Suppressor macrophage treated with lipopolysaccharide for 4 hours (primary cell): ENCODE results near the gene GSX2.

Experiments
- DNase-seq: peaks from one replicate; pipeline ENCODE4 v3.0.0-alpha.2; 2020

The GSX2 gene

DNA sequence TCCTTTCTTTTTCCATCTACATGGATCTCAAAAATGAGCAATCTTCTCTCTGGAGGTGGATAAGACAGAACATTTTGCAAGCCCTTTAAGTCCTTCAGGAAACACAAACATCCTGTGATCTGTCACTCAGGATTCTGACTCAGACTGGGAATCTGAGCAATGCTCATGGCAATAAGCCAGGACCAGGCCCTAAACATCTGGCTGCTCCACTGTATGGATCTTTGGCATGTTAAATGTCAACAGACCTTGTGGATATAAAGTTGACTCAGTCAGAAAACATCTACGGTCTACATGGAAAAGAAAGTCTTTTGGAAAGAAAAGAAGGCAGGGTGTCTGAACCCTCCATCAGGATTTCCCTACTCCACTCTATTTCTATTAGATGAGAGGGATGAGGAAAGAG lies 17.8 kb upstream of the GSX2 start:
- DNase-seq, result peak; percentile 64

DNA sequence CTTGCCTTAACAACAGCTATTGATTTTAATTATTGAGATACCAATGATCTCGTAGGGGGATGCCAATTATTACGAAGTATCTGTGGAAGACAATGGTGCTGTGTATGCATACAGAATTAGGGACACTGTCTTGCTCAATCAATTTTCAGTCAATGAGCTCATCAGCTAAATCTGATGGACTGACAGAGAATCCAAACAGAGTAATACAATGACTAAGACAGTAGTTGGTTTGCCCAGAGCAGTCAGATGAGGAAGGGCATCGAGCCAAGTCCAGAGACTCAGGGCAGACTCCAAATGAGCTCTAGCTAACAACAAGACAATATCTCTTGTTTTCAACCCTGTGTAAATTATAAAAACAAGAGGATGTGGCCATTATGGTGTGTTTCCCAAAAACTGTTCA lies 14.7 kb upstream of the GSX2 start:
- peak; percentile 85 for DNase-seq

DNA sequence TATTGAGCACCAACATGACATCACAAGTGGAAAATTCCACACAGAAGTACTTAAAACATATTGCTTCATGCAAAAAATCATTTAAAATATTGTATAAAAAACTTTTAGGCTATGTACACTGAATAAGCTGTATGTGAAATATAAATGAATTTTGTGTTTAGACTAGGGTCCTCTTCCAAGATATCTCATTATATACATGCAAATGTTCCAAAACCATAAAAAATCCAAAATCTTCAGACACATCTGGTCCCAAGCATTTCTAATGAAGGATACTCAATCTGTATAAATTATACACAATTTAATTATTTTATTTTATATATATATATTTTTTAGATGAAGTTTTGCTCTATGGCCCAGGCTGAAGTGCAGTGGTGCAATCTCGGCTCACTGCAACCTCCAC lies 10.1 kb upstream of the GSX2 start:
- no peak for DNase-seq

DNA sequence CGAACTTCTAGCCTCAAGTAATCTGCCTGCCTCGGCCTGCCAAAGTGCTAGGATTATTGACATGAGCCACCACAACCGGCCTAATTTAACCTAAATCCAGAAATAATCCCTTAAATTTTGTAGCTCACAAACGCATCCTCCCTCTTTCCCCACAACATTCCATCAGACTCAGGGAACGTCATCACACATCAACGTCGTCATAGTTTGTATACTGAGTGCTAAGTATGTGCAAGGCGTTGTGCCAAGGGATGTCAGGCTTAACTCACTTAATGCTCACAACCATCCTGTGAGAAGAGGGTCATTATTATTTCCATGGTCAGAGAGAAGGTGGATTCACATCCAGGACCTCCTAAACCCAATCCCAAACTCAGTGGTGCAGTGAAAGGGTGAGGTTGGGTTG lies 9.6 kb upstream of the GSX2 start:
- no peak for DNase-seq

DNA sequence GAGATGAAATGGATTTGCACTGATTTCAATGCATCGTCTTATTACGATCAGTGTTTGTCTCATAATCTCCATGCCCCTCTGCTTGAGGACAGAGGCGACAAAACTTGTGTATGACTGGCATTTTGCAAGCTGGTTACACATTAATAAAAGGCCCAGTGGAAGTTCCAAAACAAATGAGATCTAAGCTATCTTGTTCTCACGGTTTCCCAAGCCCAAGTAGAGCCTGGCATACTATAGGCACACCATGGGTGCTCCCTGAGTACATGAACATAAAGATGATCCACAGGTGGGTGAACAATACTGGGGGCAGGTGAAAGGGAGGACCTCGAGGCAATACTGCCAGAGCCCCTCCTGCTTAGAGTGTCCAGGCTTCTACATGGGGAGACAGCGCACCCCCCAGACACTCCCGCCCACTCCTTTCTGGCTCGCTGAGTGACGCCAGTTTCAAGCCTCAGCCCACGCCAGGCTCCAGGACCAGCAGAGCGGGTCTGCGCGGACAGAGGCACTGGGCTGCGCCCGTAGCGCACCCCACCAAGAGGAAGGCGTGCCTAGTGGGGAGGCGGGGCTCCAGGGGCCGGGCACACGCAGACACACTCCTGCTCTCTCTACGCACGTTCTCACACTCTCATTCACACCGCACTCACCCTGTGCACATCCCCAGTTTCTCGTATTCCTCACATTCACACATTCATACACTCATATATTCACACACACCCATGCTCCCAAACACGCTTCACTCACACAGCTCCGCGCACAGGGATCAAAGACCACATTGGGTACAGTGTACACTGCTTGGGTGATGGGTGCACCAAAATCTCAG lies 8.9 kb upstream of the GSX2 start:
- DNase-seq, result no peak

DNA sequence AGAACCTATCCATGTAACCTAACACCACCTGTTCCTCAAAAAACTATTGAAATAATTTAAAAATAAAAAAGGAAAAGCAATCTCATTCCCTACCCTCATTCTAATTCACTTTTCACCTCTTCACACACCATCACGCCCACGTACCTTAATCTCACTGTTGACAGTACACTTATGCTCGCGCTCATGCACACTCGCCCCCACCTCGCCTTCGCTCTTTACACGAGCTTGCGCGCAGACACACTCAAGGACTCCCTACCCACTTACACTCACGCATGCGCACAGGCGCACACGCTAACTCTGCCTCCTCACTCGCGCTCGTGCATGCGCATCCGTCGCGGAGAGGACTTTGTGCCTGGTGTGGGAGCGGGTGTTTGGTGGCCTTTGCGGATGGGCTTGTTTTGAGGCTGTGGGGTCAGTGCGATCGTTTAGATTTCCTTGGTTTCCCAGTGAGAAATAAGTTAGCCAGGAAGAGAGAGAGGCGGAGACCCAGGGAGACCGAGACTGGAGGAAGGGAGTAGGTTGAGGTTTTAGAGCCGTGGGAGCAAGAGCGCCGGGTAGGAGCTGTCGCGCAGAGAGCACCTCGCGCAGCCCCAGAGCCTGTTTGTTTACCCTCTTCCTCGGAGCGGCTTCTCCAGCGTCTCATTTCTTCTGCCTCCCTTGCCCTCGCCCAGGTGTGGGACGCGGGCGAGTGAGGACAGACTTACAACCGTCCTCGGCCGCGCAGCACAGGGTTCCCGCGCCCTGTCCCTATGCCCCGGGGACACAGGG lies 8.1 kb upstream of the GSX2 start:
- peak; percentile 72 for DNase-seq

DNA sequence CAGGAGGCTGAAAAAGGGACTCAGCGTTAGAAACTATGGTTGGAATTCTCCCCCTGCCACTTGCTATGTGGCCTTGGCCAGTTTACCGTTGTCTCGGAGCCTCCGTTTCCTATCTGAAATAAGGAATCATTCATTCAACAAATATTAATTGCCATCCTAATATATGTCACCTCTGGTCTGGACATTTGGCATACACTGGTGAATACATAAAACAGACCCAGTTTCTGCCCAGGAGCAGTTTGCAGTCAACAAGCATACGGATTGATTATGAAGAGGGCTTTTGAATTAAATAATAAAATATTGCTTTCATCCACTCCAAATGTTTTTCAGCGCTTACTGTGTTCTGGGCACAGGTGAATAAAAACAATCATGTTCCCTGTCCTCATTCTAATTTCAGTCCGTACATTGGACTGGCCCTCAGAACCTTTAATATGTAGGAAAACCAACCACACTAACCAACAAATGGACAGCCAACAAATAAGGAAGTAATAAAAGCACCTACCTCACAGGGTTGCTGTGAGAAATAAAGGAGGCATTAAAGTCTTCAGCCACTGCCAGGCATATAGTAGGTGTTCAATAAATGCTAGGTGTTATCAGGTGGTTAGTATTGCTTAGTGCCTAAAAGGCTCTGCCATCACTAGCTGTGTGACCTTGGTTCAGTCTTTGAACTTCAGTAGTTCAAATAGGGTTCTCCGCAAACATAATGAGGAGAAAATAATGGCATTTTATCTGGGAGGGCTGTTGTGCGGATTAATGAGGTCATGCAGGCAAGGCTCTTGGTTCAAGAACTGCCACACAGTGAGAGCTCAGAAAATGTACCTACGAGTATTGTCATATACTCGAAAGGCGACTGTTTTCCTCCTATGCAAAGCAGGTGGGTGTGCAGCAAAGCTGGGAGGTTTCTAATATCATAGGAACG lies 7.3 kb upstream of the GSX2 start:
- no peak for DNase-seq

DNA sequence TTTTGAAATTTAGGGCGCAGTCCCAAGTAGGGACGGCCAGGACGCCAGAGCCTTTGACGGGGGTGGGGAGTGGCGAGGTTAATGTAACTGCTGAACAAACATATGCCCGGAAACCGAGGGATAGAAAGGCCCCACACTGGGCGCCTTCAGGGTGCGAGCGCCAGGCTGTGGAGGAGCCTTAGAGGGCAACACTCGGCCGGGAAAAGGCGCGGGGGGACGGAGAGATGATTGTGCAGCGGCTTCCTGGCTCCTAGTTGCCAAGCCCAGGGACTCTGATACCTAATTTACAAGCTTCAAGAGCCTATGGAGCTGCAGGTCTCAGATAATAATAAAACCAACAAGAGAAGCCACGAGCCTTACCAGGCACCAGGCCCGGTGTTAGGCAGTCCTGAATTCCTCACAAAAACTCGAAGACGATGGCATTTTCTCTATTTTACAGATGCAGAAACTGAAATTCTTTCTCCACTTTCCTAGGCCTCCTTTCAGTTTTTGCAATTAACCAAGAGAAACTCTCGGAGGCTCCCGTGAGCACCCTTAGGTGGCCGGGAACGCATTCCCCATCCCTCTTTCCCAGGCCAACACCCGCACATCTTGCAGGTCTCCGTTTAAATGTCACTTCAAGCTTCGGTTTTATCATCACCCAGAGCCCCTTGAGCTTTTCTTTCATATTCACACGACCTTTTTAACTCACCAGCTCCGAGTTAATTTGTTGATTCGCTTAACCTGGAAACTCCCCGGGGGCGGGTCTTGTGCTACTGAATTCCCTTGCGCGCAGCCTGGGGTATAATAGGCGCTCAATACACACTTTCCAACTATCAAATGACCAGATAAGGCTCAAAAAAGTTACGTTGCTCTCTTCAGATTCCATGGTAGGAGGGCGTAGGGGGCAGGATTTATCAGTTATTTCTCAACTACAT lies 6.4 kb upstream of the GSX2 start:
- DNase-seq, result no peak

DNA sequence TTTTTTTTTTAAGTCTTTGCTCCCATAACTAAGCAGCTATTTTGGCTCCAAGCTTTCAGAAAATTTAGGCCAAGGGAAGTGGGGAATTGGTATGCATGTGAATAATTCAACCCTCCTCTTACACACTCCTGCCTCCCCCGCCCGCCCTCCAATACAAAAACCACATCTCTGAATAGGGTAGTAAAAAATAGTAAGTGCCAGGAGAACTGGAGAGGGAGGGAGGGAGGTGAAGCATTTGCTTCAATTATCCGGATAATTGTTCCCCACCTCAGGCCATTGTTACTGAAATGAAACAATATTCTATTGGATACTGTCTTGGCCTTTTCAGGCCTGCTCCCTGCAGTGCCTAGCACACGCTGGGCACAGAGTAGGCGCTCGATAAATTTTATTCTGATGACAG lies 5.5 kb upstream of the GSX2 start:
- DNase-seq, result no peak

DNA sequence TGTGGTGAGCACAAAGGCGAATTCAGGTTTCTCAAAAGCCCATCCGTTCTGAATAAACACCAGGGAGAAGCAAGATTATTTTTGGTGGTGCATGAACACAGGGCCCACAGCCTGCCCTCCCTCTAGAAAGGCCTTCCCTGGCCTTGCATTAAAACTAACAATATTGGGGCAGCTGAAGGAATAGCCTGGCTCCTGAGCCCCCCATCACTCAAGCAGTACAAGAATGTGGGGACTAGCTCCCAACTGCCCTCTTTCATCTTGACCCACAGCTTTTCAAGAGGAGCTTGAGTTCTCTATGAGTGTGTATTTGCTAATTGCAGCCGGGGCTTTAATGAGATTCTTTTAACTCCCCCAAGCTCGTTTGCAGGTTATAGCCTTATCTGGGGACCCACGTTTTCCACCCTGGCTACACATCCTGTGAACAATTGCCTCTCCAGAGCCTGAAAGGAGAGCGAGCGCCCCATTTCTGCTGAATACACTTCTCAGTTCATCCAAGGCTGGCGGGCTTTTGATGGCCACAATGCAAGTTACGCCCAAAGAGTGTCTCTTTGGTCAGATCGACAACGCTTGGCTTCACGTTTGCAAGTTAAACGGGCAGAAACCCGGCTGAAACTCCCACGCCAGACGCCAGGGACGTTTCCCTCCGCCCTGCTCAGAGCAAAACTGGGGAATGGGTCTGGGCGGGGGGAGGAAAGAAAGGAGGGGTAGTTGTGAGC lies 4.7 kb upstream of the GSX2 start:
- no peak for DNase-seq

DNA sequence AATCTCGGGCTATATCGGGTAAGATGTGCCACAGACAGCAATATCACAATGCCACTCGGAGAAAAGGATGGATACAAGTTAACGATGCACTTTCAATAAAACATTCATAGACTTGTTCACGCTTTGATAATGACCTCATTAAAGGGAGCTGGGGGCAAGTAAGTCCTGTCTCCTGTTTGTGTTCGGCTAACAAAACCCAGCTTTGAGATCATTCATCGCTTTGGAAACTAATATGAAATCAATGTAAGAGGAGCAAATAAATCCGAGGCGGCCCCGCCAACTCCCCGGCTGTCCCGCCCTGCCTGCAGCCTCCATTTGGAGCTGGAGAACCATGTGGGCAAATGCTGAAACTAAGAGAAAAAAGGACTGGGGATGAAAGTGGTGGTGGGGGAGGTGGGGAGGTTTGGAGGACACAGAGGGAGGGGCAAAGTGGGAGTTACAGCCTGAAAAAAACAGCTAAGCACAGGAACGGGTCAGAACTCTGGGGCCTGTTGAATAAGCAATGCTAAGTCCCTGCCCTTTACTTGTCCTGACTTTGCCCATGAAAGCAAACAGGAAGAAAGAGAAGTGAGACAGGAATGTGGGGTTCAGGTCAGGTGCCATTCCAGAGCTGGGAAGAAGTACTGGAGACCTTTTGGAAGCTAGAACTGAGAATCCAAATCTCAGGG lies 3.5 kb upstream of the GSX2 start:
- DNase-seq, result no peak

DNA sequence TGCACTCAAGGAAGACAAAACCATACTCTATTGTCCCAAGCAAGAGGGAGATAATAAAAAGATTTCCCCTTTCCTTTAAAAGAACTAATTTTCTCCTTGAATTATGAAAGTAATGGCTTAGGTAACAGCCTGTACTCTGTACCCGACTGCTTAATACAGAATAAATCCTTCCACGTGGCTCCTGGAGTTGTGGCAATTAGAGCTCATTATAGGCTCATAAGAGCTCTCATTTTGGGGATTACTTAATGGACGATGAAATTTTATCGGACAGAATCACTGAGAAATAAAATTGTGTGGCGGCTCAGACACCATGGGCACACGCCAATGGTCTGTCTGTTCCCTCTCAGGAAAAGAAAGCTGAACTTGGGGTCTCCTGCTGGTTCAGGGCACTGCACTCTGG lies 2.8 kb upstream of the GSX2 start:
- DNase-seq, result no peak

DNA sequence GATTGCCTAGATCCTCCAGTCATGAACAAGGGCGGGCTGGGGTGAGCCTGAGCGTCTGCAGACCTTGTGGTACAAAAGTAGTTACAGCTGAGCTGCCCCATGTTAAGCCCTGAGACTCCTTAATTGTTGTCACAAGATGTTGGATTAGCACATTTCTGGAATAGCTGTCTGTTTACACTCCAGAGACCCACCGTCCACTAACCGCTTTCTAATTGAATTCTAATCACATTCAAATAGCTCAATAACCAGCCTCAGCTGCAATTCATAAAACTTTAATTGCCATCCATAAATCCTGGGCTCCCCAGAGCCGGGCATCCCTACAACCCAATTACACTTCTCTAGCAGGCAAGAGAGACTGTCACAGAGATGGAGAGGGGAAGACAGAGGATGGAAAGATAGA lies 1.6 kb upstream of the GSX2 start:
- no peak for DNase-seq

DNA sequence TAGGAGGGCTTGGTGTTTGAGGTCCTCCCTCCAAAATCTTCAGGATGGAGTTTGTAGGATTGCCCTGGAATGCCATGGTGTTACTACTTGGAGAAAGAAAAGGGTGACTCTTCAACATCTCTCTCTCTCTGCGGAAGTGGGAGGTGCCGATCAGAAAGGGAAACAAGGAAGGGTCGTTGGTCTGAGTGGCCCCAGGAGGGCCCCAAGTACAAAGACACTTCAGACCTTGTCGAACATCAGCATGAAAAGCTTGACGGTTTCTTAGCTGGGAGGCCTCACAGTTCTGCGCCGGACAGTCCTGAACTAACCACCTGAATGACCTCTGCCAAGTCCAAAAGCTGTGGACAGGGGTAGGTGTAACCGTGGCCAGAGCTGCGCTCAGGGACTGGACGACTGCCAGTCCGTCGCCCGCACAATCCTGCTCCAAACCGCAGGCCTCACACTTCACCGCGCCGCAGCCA lies 646 bp upstream of the GSX2 start:
- no peak for DNase-seq

DNA sequence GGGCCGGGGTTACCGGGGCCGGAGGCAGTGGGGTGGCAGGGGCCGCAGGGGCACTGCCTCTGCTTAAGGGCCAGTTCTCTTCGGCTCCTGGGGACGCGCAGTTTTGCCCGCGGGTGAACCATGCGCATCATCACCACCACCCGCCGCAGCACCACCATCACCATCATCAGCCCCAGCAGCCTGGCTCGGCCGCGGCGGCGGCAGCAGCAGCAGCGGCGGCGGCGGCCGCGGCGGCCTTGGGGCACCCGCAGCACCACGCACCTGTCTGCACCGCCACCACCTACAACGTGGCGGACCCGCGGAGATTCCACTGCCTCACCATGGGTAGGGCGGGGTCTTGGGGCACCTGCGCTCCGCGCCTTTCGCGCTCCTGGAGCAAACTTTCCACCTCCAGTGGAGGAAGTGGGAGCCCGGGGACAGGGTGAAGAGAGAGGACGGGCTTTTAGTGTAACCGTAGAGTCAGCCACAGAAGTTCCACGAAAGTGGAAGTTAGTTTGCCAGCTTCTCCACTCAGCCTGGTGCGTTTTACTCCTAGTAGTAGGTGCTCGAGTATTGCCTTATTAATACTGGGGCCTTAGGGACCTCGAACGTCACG lies 729 bp downstream of the GSX2 start:
- peak; percentile 44 for DNase-seq

DNA sequence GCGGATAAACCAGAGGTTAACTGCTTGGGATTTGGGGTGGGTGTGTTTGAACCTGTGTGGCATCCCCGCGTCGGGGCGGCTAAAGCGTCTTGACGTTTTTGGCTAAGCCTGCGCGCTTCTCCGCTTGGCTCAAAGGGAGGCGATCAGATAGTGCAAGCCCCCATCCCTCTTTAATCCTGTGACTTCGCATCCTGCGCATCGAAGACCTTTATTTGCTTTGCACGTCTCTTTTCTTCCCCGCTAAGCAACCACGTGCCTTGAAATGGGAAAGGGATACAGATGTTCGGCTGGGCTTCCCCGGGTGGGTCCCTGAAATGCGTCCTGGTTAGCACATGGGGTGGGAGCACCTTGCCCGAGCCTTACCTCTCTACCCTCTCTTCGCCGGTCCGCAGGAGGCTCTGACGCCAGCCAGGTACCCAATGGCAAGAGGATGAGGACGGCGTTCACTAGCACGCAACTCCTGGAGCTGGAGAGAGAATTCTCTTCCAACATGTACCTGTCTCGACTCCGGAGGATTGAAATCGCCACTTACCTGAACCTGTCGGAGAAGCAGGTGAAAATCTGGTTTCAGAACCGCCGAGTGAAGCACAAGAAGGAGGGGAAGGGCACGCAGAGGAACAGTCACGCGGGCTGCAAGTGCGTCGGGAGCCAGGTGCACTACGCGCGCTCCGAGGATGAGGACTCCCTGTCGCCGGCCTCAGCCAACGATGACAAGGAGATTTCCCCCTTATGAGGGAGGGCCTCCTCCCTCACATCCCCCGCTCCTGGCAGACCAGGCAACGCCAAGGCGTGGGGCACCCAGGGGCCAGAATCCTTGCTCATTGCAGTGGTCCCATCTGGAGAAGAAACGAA lies 1.5 kb downstream of the GSX2 start:
- DNase-seq, result no peak

DNA sequence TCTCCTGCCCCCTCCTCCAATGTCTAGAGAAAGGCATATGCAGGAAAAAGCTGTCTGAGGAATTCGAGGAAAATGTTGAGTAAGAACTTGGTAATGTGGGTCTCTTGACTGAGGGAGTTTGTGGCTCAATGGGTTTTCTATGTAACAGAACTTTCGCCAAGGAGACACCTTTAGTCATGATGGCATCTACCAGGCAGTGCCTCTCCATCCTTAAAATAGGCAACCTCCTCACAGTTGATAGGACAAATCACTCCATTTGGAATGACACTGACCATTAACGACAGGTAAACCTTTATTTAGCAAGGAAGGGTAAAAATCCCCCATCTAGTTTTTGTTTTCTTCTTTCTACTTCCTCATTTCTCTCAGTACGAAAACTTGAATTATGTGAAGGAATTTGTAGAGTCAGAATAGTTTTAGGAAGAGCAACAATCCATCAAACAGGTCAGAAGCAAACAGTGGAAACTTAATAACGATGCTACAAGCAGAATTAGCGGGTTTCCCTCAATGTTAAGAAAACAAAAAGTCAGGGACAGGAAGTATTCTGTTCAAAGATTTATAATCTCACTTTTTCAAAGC lies 2.7 kb downstream of the GSX2 start:
- no peak for DNase-seq

DNA sequence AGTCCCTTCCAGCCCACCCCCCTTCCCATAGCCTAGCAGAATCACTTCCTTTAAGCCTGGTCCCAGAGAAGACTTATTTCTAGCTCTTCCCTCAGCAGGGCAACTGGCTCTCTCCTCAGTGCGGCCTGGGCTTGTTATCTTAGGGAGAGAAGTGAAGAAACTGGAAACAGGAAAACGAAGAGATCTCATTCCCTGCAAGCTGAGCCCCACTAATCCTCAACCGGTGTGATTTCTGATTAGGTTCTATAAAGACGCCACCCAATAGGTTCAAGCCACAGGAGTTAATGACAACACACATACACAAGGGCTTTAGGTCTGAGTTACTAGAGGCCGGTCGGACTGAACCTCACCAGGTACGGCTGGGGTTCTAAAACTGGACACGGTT lies 3.2 kb downstream of the GSX2 start:
- no peak for DNase-seq

DNA sequence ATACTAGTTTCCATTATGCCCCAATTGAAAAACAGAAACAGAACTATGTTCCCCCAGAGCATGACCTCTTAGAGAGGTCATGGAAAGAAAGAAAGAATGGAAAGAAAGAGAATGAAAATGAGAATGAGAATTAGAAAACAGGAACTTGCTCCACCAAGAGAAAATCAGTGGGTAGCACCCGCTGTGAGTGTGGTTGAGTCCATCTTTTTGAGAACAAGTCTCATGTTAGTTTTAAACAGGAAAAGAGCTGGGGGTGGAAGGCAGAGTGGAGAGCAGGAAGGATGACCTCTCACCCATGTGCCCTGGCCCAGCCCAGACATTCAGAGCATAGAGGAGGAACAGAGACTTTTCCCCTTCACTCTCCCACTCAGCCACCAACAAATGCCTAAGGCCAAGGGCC lies 4.9 kb downstream of the GSX2 start:
- DNase-seq, result peak; percentile 91
